ENCODE results near the gene BEND5.

Gene BEND5

GRCh38 chr1:48776393-48777218 lies at the start of gene BEND5:
BEND5 (minus strand) TSS chr1:48776891; CDS start chr1:48776831, 60 bp downstream.
- peak; percentile 68 for DNase-seq

- DNase-seq = no peak
Measured at GRCh38 chr1:48823168-48823567, 46.5 kb upstream of the BEND5 start.

- DNase-seq = no peak
Measured at GRCh38 chr1:48820491-48820890, 43.8 kb upstream of the BEND5 start.

- peak; percentile 25 for DNase-seq
Measured at GRCh38 chr1:48817505-48818114, 40.9 kb upstream of the BEND5 start.

- no peak for DNase-seq
Measured at GRCh38 chr1:48810740-48811139, 34.0 kb upstream of the BEND5 start.

GRCh38 chr1:48808496-48808895 lies 31.8 kb upstream of the BEND5 start:
- no peak for DNase-seq

- no peak for DNase-seq
Measured at GRCh38 chr1:48807554-48808260, 31.0 kb upstream of the BEND5 start.

GRCh38 chr1:48803474-48803873 lies 26.8 kb upstream of the BEND5 start:
- no peak for DNase-seq

- DNase-seq = no peak
Measured at GRCh38 chr1:48794816-48795215, 18.1 kb upstream of the BEND5 start.

- peak; percentile 69 for DNase-seq
Measured at GRCh38 chr1:48793863-48794262, 17.2 kb upstream of the BEND5 start.

GRCh38 chr1:48792961-48793360 lies 16.3 kb upstream of the BEND5 start:
- no peak for DNase-seq

GRCh38 chr1:48790397-48790796 lies 13.7 kb upstream of the BEND5 start:
- DNase-seq = no peak

GRCh38 chr1:48789903-48790302 lies 13.2 kb upstream of the BEND5 start:
- no peak for DNase-seq

- no peak for DNase-seq
Measured at GRCh38 chr1:48785869-48786268, 9.2 kb upstream of the BEND5 start.

GRCh38 chr1:48784301-48784700 lies 7.6 kb upstream of the BEND5 start:
- no peak for DNase-seq

GRCh38 chr1:48777219-48777895 lies 666 bp upstream of the BEND5 start:
- DNase-seq = no peak

- no peak for DNase-seq
Measured at GRCh38 chr1:48775831-48776392, 779 bp downstream of the BEND5 start.

GRCh38 chr1:48773133-48773532 lies 3.6 kb downstream of the BEND5 start:
- no peak for DNase-seq

- DNase-seq = no peak
Measured at GRCh38 chr1:48772211-48772610, 4.5 kb downstream of the BEND5 start.

GRCh38 chr1:48771561-48771960 lies 5.1 kb downstream of the BEND5 start:
- DNase-seq = no peak

- DNase-seq = no peak
Measured at GRCh38 chr1:48767975-48768510, 8.6 kb downstream of the BEND5 start.

- DNase-seq = no peak
Measured at GRCh38 chr1:48765335-48765734, 11.4 kb downstream of the BEND5 start.

- no peak for DNase-seq
Measured at GRCh38 chr1:48761986-48762385, 14.7 kb downstream of the BEND5 start.
